Measurements from ENCODE around the gene SLC22A25.

The SLC22A25 gene

DNA sequence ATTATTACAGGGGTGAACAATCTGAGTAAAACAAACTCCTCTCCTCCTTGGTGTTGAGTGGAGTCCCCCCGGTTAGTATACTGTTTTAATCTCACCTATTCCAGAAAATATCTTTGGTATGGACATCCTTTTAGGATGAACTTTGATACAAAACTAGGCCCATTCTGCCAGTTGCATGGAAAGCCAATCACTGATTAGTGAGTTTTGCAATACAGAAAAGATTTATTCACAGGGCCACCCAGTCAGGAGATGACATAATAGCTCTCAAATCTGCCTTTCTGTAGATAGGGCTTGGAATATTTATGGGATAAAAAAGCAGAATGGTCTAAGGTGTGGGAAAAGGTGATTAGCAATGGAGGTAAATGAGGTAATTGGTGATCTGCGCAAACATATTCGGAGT, 30.3 kb upstream of the SLC22A25 start:
- Histone ChIP-seq H3F3A (ENCODE audit: control insufficient read depth, insufficient read depth) (no peaks in the 10 kb centered on the region), H3K9me3 (ENCODE audit: control insufficient read depth, insufficient read depth, low read length) (no peaks in the 10 kb centered on the region), H3K4me1 (ENCODE audit: control insufficient read depth, low read length) (no peaks in the 10 kb centered on the region), H3K79me2 (ENCODE audit: control insufficient read depth, low read length) (no peaks in the 10 kb centered on the region), H3K36me3 (ENCODE audit: control insufficient read depth, low read length) (no peaks in the 10 kb centered on the region), H3K27ac (ENCODE audit: low read depth, low read length) (no peak overlapping the region), H4K20me1 (ENCODE audit: control insufficient read depth, insufficient read depth, low read depth, low read length) (no peaks in the 10 kb centered on the region), H3K9me2 (replicated peaks; ENCODE audit: control insufficient read depth, low read length) (no peaks in the 10 kb centered on the region), H3K4me2 (ENCODE audit: low read length) (no peak overlapping the region), H3K27me3 (ENCODE audit: control insufficient read depth, low read length) (no peaks in the 10 kb centered on the region), H3K4me3 (ENCODE audit: low read length) (no peak overlapping the region)
- TF ChIP-seq CTCF (IDR thresholded peaks at IDR 0.05; ENCODE audit: low read depth, low read length, poor library complexity, severe bottlenecking) (no peak), EZH2phosphoT487 (IDR thresholded peaks at IDR 0.05; ENCODE audit: borderline replicate concordance, low read length) (no peak)

DNA sequence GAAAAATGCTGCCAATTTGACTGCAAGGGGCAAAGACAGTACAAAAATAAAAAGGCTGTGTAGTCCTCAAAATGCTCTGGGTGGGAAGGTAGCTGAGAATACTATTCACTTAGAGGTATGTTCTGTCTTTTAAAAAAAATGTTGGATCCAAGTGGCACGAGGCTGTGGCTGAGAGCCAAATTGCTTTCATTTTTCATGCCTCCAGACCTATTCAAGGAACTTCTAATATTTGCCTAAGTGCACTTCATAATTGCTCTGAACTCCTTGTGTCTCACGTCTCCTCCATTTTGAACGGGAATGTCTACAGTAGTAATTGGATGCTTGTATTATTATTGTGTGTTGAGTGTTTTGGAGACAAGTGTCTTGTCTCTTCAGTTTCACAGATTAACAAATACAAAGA, 19.1 kb upstream of the SLC22A25 start:
- Histone ChIP-seq H3K36me3 (ENCODE audit: control insufficient read depth, low read length) (no peaks in the 10 kb centered on the region), H3F3A (ENCODE audit: control insufficient read depth, insufficient read depth) (no peaks in the 10 kb centered on the region), H3K9me2 (replicated peaks; ENCODE audit: control insufficient read depth, low read length) (no peaks in the 10 kb centered on the region), H3K27me3 (ENCODE audit: control insufficient read depth, low read length) (no peaks in the 10 kb centered on the region), H3K4me1 (ENCODE audit: control insufficient read depth, low read length) (no peaks in the 10 kb centered on the region), H3K79me2 (ENCODE audit: control insufficient read depth, low read length) (no peaks in the 10 kb centered on the region), H3K4me2 (ENCODE audit: low read length) (no peak overlapping the region), H3K9me3 (ENCODE audit: control insufficient read depth, insufficient read depth, low read length) (no peaks in the 10 kb centered on the region), H4K20me1 (ENCODE audit: control insufficient read depth, insufficient read depth, low read depth, low read length) (no peaks in the 10 kb centered on the region), H3K27ac (ENCODE audit: low read depth, low read length) (no peak overlapping the region), H3K4me3 (ENCODE audit: low read length) (no peak overlapping the region)
- no peak for TF ChIP-seq CTCF (IDR thresholded peaks at IDR 0.05; ENCODE audit: low read depth, low read length, poor library complexity, severe bottlenecking)
- no peak for TF ChIP-seq EZH2phosphoT487 (IDR thresholded peaks at IDR 0.05; ENCODE audit: borderline replicate concordance, low read length)

- H4K20me1 ChIP-seq (ENCODE audit: control insufficient read depth, insufficient read depth, low read depth, low read length): no peaks in the 10 kb centered on the region
- H3K36me3 ChIP-seq (ENCODE audit: control insufficient read depth, low read length): no peaks in the 10 kb centered on the region
- 0 out of 2 replicates have a peak, but pooled peaks cover 4% of the 10 kb centered on the region for H3K27me3 ChIP-seq (ENCODE audit: control insufficient read depth, low read length)
- no peak overlapping the region for H3K4me2 ChIP-seq (ENCODE audit: low read length)
- no peak overlapping the region for H3K27ac ChIP-seq (ENCODE audit: low read depth, low read length)
- no peak for TF ChIP-seq CTCF (IDR thresholded peaks at IDR 0.05; ENCODE audit: low read depth, low read length, poor library complexity, severe bottlenecking)
- no peak for TF ChIP-seq EZH2phosphoT487 (IDR thresholded peaks at IDR 0.05; ENCODE audit: borderline replicate concordance, low read length)
- no peaks in the 10 kb centered on the region for H3K79me2 ChIP-seq (ENCODE audit: control insufficient read depth, low read length)
- no peaks in the 10 kb centered on the region; the same call in 1 of the 2 replicates for H3K9me3 ChIP-seq (ENCODE audit: control insufficient read depth, insufficient read depth, low read length)
- no peaks in the 10 kb centered on the region for H3K4me1 ChIP-seq (ENCODE audit: control insufficient read depth, low read length)
- no peak overlapping the region for H3K4me3 ChIP-seq (ENCODE audit: low read length)
- H3F3A ChIP-seq (ENCODE audit: control insufficient read depth, insufficient read depth): no peaks in the 10 kb centered on the region
- H3K9me2 ChIP-seq (replicated peaks; ENCODE audit: control insufficient read depth, low read length): no peaks in the 10 kb centered on the region
Observed at GRCh38 chr11:63251312-63251711, 7.9 kb upstream of the SLC22A25 start.

Measured in DOHH2 (cell line).